RCC 7860 (cell line): ENCODE data around the gene GJA3.
"Not testable (repeated sequence)": the region's sequence is repeated elsewhere in the genome, so short reads cannot be mapped to it uniquely, and the experiment has no call there.

Experiments
- DNase-seq: peaks from one replicate; pipeline ENCODE4 v3.0.0-alpha.2; 2015; ENCODE audit warnings: low spot score
- FAIRE-seq: peaks from 2 replicates; lab custom pipeline; 2012; peaks lifted over from hg19 to GRCh38; lab: Jason Lieb, UNC

The GJA3 gene

GRCh38 chr13:20153290-20153689, 7.6 kb downstream of the GJA3 start:
- not testable (repeated sequence) for FAIRE-seq

DNA sequence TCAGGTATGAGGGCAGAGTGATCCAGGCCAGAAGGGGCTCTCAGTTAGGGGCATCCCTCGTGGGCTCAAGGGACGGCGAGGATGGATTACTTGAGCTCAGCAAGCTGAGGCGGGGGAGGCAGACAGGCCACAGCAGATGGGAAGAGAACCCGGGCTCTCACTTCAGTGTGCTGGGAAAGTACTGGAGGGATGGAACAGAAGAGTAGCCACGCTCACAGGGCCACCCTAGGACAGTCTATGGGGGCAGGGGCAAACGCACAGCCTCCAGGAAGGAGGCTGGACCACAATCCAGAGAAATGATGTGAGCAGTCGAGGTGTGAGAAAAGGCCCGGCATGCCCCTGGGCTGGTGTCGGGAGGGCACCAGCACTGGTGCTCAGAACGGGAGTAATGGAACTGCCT, 9.2 kb downstream of the GJA3 start:
- no peak for FAIRE-seq
- DNase-seq, result no peak

More at GRCh38 chr13:20153290-20153689, 7.6 kb downstream of the GJA3 start:
- DNase-seq, result not testable (repeated sequence)

DNA sequence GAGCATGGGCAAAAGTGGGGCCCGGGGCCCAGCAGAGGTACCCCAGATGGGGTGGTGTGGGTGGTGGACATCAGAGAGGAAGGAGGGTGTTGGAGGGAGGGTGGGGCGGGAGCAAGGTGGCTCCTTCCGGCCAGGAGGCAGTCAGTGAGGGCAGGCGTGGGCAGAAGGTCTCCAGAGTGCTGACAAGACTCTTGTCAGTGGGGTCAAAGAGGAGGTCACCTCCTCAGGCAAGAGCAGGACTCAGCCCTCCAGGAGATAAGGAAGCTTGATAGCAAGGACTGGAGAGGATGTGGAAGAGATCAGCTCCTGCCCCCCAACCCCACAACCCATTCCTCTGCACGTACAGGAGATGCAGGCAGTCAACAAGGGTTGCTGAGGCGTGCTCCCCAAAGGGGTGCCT, 9.8 kb downstream of the GJA3 start:
- FAIRE-seq, result no peak
- no peak for DNase-seq

DNA sequence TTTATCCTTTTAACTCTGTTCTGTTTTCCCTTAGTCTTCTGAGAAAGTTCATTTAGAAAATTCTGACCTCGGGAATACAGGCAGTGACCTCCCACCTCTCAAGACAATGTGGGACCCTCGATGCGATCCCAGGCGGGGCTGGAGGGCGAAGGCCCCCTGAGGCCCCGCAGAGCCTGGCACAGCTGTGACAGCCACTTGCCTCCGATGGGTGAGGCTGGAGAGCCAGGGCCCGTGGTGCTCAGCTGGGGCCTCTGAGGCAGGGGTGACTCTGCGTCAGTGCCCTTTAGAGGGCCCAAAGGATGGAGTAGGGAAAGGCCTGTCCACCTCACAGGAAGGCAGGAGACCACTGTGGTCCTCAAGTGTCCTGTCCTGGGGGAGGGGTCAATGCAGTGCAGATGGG, 10.3 kb downstream of the GJA3 start:
- no peak for FAIRE-seq

DNA sequence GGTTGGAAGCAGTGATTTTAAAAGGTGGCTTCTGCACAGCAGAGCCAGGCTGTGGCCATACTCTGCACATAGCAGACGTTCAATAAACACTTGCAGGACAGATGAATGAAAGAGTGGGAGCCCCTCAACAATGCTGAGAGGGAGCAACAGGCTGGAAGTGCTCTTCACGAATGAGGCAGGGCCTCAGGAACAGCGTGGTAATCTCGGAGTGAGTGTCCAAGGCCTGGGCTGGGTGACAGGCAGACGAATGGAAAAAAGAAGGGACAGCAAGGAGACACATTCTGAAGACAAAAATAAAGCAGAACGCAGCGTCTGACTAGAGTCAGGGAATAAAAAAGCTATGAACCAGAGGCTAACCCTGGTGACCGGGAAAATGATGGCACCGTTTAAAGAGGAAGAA, 11.1 kb downstream of the GJA3 start:
- DNase-seq (no peak), FAIRE-seq (no peak)

More for the DNA sequence above, 10.3 kb downstream of the GJA3 start:
- no peak for DNase-seq

GRCh38 chr13:20148501-20149183, 12.2 kb downstream of the GJA3 start:
- DNase-seq, result no peak

DNA sequence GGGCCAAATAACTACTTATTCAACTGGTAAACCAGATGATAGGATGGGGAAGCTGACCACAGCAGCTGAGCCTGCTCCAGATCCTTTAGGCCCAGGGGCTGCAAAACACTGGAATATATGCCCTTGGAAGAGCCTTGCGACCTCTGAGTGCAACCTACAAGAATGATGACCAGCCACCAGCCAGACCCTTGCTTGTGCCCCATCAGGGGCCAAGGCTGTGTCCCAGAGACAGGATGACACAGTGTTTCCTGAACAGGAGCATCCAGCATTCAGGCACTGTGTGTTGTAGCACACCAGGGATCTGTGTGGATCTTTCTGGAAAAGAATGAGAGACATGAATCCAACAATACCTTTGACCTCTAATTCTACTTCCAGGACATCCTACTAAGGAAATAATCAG, 14.5 kb downstream of the GJA3 start:
- DNase-seq (no peak), FAIRE-seq (no peak)

More at GRCh38 chr13:20148501-20149183, 12.2 kb downstream of the GJA3 start:
- no peak for FAIRE-seq

DNA sequence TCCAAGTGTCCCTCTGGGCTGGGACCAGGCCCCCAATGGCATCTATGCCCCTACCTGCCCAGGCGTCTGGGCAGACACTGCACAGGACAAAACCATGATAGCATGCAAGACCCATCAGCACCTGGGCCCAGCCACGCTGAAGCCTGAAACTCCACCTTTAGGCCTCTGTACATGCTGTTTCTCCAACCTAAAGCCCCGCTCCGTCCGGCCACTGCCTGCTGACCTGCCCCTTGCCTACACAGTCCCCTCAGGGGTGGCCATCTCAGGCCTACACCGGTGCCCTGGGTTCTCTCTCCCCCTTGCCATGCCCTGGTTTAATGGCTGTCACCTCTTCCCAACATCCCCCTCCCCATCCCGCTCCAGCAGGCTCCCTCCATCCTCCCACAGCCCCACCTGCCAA, 15.3 kb downstream of the GJA3 start:
- no peak for DNase-seq
- no peak for FAIRE-seq

DNA sequence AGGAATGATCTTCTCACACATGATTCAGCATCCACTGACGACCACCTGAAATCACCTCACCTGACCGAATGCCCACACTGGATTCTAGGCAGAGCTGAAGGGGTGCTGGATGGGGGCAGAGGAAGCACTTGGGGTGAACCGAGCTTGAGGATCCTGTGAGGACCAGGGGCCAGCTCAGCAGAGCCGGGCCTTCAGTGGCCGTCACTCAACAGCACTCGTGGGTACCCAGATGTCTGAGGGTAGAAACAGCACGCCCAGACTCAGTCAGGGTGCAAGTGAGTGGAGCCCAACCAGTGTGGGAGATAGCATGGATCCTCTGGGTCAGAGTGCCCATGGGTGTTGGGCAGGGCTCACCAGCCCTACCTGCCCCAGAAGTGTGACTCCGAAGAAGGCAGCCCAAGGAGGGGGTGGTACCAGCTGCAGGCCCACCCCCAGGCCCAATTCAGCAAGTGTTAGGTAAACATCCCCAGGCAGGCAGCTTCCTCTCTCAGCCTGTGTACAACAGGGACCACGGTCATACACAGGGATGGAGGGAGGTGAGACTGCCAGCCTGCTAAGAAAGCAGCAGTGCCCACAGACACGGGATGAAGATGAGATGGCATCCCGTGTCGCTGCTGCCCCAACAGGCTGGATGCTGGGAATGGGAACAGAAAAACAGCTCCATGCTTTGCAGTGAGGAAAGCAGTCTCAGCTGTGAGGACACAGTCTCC, 16.6 kb downstream of the GJA3 start:
- DNase-seq (no peak), FAIRE-seq (no peak)

DNA sequence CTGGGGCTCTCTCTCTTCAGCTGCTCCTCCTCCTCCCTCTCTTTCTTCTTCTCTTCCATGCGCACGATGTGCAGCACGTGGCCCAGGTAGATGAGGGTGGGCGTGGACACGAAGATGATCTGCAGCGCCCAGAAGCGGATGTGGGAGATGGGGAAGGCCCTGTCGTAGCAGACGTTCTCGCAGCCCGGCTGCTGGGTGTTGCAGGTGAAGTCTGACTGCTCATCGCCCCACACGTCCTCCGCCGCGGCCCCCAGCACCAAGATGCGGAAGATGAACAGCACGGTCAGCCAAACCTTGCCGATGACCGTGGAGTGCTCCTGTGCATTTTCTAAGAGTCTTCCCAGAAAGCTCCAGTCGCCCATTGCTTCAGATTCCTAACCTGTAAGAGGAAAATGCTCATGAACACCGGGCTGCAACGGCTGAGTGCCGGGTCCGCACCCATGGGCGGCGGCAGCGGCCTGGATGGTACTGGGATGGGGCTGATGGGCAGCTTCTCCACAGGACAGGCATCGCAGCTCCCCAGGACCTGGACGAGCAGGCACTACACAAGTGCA, 17.8 kb downstream of the GJA3 start:
- FAIRE-seq (no peak), DNase-seq (no peak)

DNA sequence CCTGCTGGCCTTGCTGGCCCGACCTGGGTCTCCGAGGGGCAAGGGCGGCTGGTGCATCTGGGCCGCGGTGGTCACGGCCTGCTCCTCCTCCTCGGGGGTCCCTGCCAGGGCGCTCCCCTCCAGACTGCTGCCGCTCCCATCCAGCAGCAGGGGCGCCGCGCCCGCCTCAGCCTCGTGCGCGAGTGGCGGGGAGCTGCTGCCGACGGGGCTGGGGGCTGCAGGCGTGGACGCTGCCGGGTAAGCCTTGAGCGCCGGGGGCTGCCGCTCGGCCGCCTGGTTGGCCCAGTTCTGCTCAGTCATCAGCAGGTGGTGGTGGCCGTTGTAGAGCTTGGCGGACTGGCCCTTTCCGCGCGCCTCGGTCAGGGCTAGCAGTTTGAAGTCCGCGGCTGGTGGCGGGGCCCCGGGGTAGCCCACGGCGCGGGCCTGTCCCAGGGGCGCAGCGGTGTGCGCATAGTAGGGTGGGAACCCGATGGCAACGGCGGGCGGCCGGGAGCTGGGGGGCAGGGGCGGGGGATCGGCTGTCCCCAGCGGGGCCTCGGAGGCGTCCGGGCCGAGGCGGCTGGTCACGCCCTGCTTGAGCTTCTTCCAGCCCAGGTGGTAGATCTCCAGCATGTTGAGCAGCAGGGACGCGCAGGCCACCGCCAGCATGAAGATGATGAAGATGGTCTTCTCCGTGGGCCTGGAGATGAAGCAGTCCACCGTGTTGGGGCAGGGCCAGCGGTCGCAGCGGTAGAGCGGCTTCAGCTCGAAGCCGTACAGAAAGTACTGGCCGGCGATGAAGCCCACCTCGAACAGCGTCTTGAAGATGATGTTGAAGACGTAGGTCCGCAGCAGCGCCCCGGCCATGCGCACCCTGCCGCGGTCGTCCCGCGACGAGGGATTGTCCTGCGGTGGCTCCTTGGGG, 18.6 kb downstream of the GJA3 start:
- FAIRE-seq (no peak), DNase-seq (no peak)

- FAIRE-seq (no peak), DNase-seq (no peak)
Observed at GRCh38 chr13:20141238-20142022, 19.4 kb downstream of the GJA3 start.

GRCh38 chr13:20140487-20140886, 20.4 kb downstream of the GJA3 start:
- FAIRE-seq, result no peak

DNA sequence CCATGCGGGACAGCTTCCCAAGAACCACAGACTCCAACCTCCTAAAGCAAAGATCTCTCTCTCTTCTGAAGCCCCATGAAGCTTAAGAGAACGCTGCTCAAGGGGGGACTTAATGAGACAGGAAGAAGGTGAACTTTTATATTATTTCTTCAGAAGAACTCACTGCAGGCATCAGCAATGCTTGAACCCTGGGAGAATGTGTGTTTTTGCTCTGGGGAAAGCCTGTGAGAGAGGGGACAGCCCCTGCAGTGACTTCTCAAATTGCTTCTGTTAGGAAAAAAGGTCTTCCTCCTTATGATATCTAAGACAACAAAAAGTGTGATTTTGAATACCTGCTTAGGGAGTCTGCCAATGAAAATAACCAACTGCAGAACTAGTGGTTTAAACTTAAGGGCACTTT, 23.0 kb downstream of the GJA3 start:
- FAIRE-seq, result no peak

More at GRCh38 chr13:20140487-20140886, 20.4 kb downstream of the GJA3 start:
- DNase-seq, result no peak

GRCh38 chr13:20136781-20137703, 23.8 kb downstream of the GJA3 start:
- DNase-seq (no peak), FAIRE-seq (no peak)

More for the DNA sequence above, 23.0 kb downstream of the GJA3 start:
- DNase-seq, result no peak

GRCh38 chr13:20134732-20135131, 26.1 kb downstream of the GJA3 start:
- DNase-seq (no peak), FAIRE-seq (no peak)

DNA sequence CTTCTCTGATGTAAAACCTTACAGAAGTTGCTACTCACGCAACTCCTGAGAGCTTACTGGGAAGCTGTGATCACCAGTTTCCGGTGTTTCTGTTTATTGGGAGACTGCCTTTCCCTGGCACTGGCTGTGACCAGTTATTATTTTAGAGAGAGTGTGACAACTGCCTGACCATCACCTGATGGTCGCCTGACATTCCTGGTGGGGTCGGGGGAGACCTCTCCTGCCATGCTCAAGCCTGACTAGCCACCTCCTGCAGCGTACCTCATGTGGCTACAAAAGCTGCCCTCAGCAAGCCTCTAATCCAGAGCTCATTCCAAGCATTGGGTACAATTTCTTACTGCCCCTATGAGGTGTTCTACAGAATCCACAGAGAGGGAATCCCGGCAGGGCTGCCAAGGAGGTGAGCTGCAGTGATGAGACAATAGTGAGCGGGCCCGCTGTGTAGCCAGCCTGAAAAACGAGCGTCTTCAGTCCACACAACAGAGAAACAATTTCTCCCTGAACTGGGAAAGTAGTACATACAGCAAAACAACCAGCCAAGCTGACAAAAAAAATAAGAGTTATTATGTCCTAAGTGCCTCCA, 28.7 kb downstream of the GJA3 start:
- DNase-seq (no peak), FAIRE-seq (no peak)

GRCh38 chr13:20131057-20131832, 29.6 kb downstream of the GJA3 start:
- DNase-seq, result no peak
- no peak for FAIRE-seq
